NCI-H774 (cell line): ENCODE measurements around the gene SLC25A40.
"Not testable (repeated sequence)": the region's sequence is repeated elsewhere in the genome, so short reads cannot be mapped to it uniquely, and the experiment has no call there.

Experiments used
- DNase-seq: peaks from one replicate; lab custom pipeline; 2025; lab: John Stamatoyannopoulos, UW

Gene SLC25A40

GRCh38 chr7:87870471-87870870 lies 5.7 kb downstream of the SLC25A40 start:
- no peak for DNase-seq

GRCh38 chr7:87866533-87866932 lies 9.6 kb downstream of the SLC25A40 start:
- DNase-seq, result not testable (repeated sequence)

- no peak for DNase-seq
These were observed 10.1 kb downstream of the SLC25A40 start for GRCh38 chr7:87866089-87866488.

GRCh38 chr7:87858417-87859100 lies 17.6 kb downstream of the SLC25A40 start:
- DNase-seq, result no peak

GRCh38 chr7:87853237-87853864 lies 22.8 kb downstream of the SLC25A40 start:
- no peak for DNase-seq

GRCh38 chr7:87852306-87852705 lies 23.9 kb downstream of the SLC25A40 start:
- no peak for DNase-seq

- no peak for DNase-seq
These were observed 25.1 kb downstream of the SLC25A40 start for GRCh38 chr7:87850836-87851593.

- no peak for DNase-seq
These were observed 38.6 kb downstream of the SLC25A40 start for GRCh38 chr7:87837597-87837996.

- DNase-seq, result no peak
These were observed 43.0 kb downstream of the SLC25A40 start for GRCh38 chr7:87833130-87833529.

GRCh38 chr7:87831097-87831496 lies 45.1 kb downstream of the SLC25A40 start:
- DNase-seq, result no peak

- not testable (repeated sequence) for DNase-seq
These were observed 47.8 kb downstream of the SLC25A40 start for GRCh38 chr7:87828383-87828782.

- DNase-seq, result not testable (repeated sequence)
These were observed 50.8 kb downstream of the SLC25A40 start for GRCh38 chr7:87825369-87825768.

- not testable (repeated sequence) for DNase-seq
These were observed 54.1 kb downstream of the SLC25A40 start for GRCh38 chr7:87822056-87822455.

GRCh38 chr7:87818336-87818735 lies 57.8 kb downstream of the SLC25A40 start:
- no peak for DNase-seq

- DNase-seq, result no peak
These were observed 59.8 kb downstream of the SLC25A40 start for GRCh38 chr7:87816389-87816788.

- no peak for DNase-seq
These were observed 65.4 kb downstream of the SLC25A40 start for GRCh38 chr7:87810726-87811125.

GRCh38 chr7:87810130-87810529 lies 66.0 kb downstream of the SLC25A40 start:
- DNase-seq, result no peak

- no peak for DNase-seq
These were observed 70.0 kb downstream of the SLC25A40 start for GRCh38 chr7:87806150-87806549.

GRCh38 chr7:87797798-87798403 lies 78.3 kb downstream of the SLC25A40 start:
- peak; percentile 64 for DNase-seq

- no peak for DNase-seq
These were observed 78.8 kb downstream of the SLC25A40 start for GRCh38 chr7:87797395-87797794.

- no peak for DNase-seq
These were observed 90.7 kb downstream of the SLC25A40 start for GRCh38 chr7:87785368-87785995.

- DNase-seq, result no peak
These were observed 91.7 kb downstream of the SLC25A40 start for GRCh38 chr7:87784424-87784823.
